M059J (cell line): ENCODE measurements around the gene SORCS2. TPM values are rescaled to one million over a fixed set of nuclear protein-coding genes. Genes with fewer than 3 reads are reported as not detected.

Source experiments
- DNase-seq: peaks from one replicate; pipeline ENCODE4 v3.0.0-alpha.2; 2012; ENCODE audit warnings: low read depth
- total RNA-seq: library from RNA; depleted of rRNA; stranded (reverse); fragments of >200 nt; shearing (Covaris generic); gene quantifications from 2 replicates; pipeline ENCODE4 v1.2.3, GENCODE V29; 2014

The SORCS2 gene
- total RNA-seq, 1 experiment from 2014 or later: 0.02 TPM

DNA sequence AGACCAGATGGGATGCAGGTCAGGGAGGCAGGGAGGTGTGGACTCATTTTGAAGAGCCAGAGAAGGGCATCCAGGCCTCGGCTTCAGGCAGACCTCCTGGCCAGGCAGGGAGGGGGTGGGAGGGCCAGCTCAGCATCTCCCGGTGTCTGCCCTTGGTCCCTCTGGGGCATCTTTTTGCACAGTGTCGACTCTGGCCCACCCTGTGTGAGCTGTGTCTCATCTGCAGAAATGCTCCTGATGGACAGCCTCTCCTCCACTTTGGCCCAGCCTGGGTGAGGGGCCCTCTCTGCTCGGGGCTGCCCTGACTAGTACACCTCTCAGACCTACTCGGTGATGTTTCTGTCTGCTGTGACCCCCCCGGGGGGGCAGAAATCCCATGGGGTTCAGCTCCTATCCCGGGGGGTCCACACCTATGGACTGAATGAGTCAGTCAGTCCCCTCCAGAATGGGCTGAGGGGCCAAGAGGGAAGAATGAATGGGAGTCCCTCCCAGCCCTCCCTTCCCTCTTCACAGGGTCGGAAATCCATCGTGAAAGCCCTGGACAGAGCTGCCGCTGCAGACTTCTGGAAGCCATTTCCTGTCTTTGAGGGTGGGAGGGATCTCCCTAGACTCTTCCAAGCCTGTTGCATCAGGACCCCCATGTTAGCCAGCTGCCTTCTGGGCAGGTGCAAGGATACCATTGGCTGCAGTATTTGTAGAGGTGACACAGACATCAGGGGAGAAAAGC, 439.1 kb downstream of the SORCS2 start:
- no peak for DNase-seq

DNA sequence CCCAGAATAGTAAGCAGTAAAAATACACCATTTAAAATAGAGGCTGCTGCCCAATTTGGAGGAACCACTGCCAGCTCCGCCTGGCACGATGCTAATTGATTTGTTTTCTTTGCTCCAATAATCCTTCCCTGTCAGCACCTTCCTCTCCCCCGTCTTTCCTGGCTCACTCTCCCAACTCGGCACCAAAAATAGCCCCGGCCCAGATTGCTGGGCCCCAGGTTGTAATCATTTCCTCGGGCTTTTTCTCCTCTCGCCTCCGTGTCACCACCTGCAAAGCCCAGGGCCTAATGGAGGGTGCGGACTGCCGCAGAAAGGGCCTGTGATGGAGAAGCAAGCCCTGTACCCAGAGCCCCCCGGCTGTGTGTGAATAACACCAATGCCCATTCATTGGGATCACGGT, 440.0 kb downstream of the SORCS2 start:
- no peak for DNase-seq

DNA sequence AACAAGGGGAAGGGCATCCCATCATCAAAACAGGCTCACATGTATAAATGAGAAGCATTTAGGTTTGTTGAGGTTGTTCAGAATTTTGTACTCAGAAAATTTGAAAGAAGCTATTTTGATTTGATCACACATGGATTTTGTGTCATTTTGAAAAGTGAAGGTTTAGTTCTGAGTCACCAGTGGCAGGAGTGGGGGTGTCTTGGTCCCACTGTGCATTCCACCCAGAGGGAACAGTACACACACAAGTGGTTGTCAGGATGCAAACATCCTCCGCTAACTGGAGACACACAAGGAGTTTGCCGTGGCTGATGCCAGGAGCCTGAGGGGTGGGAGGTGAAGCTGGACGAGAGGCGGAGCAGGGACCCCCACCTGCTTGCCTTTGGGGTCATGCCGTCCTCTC, 440.6 kb downstream of the SORCS2 start:
- DNase-seq: no peak

GRCh38 chr4:7634661-7635251, 442.4 kb downstream of the SORCS2 start:
- no peak for DNase-seq

- DNase-seq: no peak
Measured at GRCh38 chr4:7635445-7636239, 443.3 kb downstream of the SORCS2 start.

DNA sequence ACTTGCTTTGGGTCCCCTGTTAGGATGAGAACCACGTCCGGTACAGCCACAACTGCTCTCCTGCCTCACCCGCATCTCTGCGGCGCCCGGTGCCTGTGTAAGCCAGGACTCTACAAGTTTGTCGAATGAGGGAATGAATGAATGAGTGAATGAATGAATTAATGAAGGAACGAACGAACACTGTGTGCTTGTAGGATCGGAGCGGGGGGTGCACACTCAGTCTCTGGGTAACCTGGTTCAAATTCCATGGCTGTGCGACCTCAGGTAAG, 443.8 kb downstream of the SORCS2 start:
- no peak for DNase-seq

DNA sequence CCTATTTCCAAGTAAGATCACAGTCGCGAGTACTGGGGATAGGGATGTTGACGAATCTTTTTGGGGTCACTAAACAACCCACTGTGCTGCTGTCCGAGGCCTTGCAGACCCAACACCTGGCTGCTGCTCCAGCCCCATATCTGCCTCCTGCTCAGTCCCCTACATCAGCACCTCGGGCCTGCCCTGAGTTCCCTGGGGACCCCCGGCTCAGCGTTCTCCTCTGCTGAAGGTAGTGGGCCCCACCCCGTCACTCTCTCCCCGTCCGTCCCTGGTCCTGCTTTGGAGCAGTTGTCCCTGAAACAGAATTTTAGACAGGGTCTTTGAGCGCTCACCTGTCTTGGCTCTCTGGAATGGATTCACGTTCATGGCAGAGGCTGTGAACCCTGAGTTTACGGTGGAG, 444.8 kb downstream of the SORCS2 start:
- no peak for DNase-seq

GRCh38 chr4:7637971-7638370, 445.6 kb downstream of the SORCS2 start:
- no peak for DNase-seq

DNA sequence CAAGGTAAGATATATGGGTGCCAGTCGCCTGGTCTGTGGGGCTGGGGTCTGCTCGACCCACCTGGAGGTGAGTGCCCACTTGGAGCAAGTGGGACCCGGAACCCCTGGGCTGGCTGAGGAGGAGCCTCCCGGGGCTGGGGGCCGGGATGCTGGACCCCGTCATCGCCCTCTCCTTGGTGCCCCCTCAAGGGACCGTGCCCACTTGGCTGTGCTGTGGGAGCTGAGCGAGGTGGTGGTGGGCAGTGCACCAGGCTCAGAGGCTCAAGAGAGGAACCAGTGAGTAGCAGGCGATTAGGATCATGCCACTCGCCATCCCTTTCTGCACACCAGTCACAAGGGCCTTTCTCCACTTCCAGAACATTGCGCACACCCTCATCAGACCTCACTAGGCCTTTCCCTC, 446.2 kb downstream of the SORCS2 start:
- no peak for DNase-seq

GRCh38 chr4:7638984-7639789, 446.8 kb downstream of the SORCS2 start:
- DNase-seq: no peak

DNA sequence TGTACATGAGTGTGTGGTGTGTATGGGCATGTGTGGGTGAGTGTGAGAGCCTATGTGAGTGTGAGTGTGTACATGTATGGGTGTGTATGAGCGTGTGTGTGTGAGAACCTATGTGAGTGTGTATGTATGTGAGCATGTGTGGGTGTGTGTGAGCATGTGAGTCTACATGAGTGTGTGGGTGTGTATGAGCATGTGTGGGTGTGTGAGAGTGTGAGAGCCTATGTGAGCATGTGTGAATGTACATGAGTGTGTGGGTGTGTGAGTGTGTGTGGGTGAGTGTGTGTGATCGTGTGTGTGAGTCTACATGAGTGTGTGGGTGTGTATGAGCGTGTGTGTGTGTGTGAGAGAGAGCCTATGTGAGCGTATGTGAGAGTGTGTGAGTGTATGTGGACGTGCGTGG, 447.8 kb downstream of the SORCS2 start:
- DNase-seq: no peak

- DNase-seq: no peak
Measured at GRCh38 chr4:7641712-7642111, 449.4 kb downstream of the SORCS2 start.

DNA sequence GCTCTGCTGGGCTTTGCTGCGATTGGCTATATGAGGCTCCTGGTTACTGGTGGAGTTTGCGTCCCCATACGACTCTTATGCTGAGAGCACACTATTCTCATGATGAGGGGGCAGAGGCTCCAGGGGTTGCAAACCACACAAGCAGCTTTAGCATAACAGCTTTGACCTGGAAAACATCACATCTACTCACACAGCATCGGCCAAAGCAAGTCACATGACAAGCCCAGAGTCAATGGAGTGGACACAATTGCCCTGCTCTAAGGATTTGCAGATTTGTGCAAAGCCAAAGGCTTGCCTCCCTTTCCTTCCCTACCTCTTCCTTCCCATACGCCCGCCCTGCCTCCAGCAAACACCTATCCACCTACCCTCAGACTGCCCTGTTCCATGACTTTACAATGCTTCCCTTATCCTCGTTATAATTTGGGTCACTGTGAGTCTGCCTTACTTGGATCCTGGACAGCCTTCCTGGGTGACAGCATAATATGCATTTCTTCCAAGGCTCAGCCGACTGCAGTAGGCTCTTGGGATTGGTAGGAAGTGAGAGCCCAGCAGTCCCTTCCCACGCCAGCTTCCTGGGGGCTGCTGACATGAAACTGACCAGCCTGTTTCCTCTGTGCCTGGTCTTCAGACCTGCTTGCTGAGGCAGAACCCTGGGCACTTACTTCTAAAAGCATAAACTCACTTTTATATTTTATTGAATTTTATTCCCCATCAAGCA, 450.6 kb downstream of the SORCS2 start:
- DNase-seq: no peak

DNA sequence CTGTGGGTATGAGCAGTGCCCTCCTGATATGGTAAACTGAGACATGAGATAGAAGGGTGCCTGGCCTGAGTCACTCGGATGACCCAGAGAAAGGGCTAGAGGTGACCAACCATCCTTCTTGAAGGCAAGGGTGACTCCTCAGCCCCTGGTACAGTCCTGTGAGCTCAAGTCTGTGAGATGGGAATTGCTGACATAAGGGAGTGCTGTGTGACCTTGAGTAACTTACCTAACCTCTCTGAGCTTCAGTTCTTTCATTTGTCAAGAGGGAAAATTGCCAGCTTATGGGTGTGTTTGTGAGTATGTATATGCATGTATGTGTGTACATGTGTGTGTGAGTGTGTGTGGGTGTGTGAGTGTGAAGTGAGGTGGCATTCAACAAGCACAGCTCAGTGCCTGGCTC, 452.8 kb downstream of the SORCS2 start:
- no peak for DNase-seq

DNA sequence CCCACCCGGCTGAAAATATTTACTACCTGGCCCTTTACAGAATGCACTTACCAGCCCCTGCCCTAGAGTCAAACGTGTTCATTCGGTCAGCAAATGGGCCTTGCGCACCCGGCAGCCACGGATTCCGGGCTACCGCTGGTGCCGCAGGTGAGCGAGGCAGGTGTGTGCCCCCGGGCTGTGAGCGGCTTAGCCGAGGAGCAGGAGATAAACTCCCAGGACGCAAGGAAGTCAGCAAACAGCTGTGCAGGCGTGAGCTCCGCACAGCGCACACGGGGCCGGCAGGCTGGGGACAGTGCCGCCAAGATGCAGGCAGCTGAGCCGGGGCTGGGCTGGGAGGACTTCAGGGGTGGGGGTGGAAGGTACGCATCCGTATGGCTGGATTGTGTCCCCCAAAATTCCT, 453.6 kb downstream of the SORCS2 start:
- no peak for DNase-seq

GRCh38 chr4:7646384-7647061, 454.2 kb downstream of the SORCS2 start:
- DNase-seq: no peak

GRCh38 chr4:7647186-7647585, 454.8 kb downstream of the SORCS2 start:
- DNase-seq: no peak

DNA sequence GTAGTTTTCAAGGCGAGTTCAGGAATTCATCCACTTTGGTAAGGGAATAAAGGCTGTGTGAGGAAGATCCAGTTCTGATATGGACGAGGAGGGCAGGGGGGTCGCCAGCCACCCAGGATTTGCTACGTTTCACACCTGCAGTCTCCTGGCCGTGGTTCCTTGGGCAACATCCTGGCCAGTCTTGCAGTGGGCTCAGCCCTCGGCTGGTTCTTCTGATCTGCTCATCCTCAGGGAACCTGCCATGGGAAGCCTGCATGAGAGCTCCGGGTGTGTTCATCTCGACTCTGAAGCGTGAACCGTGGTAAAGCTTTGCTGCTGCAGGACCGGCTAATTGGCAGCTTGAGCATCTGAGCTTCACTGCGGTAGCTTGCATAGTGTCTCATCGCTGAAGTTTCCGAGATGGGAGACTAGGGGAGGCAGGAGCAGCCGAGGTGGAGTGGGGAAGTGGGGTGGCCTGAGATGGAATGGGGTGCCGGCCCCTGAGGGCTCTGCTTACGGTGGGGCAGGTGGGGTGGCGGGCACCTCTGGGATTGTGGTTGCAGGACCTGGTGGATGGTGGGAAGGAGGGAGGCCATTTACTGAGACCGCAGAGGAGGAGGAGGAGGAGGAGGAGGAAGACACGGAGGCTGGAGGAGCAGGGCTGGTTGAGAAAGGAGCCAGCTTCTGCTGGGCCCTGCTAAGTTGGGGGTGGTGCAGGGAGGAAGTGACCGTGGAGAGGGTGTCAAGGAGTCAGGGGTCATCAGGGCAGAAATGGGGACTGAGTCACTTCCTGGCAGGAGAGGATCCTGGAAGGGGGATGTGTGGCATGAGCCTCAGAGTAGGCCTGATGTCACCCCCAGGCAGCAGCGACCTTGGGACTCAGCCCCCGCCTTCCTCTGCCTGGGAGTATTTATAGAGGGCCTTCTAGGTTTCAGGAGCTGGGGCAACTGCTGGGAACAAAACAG, 455.5 kb downstream of the SORCS2 start:
- peak; percentile 95 for DNase-seq

- DNase-seq: peak; percentile 43
Measured at GRCh38 chr4:7648544-7649395, 456.4 kb downstream of the SORCS2 start.
